Mononuclear cell (primary cell): ENCODE data around the gene MPP1. TPM values are rescaled to one million over a fixed set of nuclear protein-coding genes. Genes with fewer than 3 reads are reported as not detected.

Experiments
- H3K27me3 ChIP-seq: 2 replicates; pipeline ENCODE4 v1.6.0; 2011; ENCODE audit warnings: low read length, control low read depth; ENCODE audit not compliant: insufficient read depth
- H3K4me1 ChIP-seq: 2 replicates; pipeline ENCODE4 v1.5.1; 2011; ENCODE audit warnings: mild to moderate bottlenecking, low read length, control low read depth; ENCODE audit not compliant: insufficient read depth
- H3K4me3 ChIP-seq: 2 replicates; pipeline ENCODE4 v1.5.1; 2011; ENCODE audit warnings: mild to moderate bottlenecking, low read length, moderate library complexity
- H3K9me3 ChIP-seq: 2 replicates; pipeline ENCODE4 v1.5.1; 2011; ENCODE audit warnings: low read depth, mild to moderate bottlenecking, control low read depth, low read length
- total RNA-seq: library from RNA; depleted of rRNA; stranded (reverse); fragments of >200 nt; gene quantifications from one replicate; pipeline ENCODE4 v1.2.3, GENCODE V29; 2012

Gene MPP1
- total RNA-seq, 1 donor, result 80.9 TPM

DNA sequence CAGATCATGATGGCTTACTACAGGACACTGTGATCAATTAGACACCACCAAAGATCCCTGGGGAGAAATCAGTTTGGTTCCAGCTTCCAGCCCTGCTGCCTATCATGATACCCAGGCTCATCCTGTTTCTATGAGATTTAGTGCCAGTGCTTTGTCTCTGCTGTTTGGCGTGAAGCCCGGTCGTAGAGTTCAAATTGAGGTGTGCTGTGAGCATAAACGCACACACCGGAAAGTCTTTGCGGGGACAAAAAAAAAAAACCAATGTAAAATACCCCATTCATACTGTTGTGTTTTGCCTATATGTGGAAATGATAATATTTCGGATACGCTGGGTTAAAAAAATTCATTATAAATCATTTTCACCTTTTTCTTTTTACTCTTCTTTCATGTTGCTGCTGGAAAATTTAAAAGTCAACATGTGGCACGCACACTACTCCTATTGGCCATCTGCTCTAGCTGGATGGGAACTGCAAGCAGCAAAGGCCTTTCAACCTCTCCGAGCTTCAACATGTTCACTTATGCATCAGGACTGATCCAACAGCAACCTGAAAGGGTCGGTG, 43.2 kb downstream of the MPP1 start:
- no peaks in the 10 kb centered on the region for H3K9me3 ChIP-seq
- H3K27me3 ChIP-seq, result no peaks in the 10 kb centered on the region
- peaks cover 13% of the 10 kb centered on the region for H3K4me1 ChIP-seq
- peak overlapping the region; percentile 53 for H3K4me3 ChIP-seq

GRCh38 chrX:154758696-154759095, 46.6 kb downstream of the MPP1 start:
- Histone ChIP-seq H3K27me3 (no peaks in the 10 kb centered on the region), H3K4me3 (no peak overlapping the region), H3K9me3 (no peaks in the 10 kb centered on the region), H3K4me1 (peaks cover 11% of the 10 kb centered on the region)

- H3K4me3 ChIP-seq, result peak overlapping the region; percentile 58
- no peaks in the 10 kb centered on the region for H3K27me3 ChIP-seq
- H3K9me3 ChIP-seq, result no peaks in the 10 kb centered on the region
- H3K4me1 ChIP-seq, result peaks cover 27% of the 10 kb centered on the region
Observed at GRCh38 chrX:154751669-154752271, 53.5 kb downstream of the MPP1 start.

GRCh38 chrX:154751203-154751668, 54.0 kb downstream of the MPP1 start:
- peaks cover 31% of the 10 kb centered on the region for H3K4me1 ChIP-seq
- no peaks in the 10 kb centered on the region for H3K27me3 ChIP-seq
- no peaks in the 10 kb centered on the region for H3K9me3 ChIP-seq
- peak overlapping the region; percentile 58 for H3K4me3 ChIP-seq

DNA sequence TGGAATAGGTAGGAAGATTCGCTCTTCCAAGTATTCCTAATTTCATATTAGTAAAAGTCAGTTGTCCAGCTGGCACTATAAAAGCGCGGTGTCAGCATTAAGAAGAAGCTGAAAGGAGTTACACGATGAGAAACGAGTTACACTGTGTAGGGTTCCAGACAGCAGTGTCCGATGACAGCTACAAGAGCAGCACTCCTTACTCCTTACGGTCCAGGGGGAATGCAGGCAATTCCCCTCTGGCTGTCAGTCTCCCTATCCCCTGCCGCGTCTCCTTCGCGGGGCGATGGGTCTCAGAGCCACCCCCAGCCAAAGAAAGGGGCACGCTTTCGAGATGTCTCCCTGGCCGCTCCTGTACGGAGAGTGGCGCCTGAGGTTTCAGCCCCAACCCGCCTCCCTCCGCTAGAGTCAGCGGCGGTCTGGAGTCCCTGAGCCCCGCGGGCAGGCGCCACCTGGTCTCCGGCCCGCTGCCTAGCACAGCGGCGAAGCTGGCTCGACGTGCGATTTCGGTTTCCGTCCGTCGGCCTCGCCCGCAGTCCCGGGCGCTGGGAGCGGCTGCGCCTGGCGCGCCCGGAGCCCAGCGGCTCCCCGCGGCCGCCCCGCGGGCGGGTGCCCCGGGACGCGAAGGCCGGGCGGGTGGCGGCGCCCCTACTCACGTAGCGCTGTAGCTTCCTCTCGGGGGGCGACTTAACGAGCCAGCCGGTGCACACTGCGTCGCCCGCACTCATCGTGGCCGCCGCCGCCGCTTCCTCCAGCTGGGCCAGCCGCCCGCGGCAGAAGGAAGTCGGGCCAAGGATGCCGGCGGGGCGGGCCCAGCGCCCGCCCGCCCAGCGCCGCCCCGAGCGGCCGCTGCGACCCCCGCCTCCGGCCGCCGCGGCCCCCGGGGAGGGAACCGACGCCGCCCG, 54.7 kb downstream of the MPP1 start, which contains the start of gene GAB3:
GAB3 (minus strand) TSS at position 777 of the 902 bp plus-strand sequence; CDS start at position 725, 52 bp downstream.
- Histone ChIP-seq H3K4me3 (peak within 1 kb of the TSS; percentile 58), H3K27me3 (no peaks in the 10 kb centered on the region), H3K4me1 (peaks cover 32% of the 10 kb centered on the region), H3K9me3 (no peaks in the 10 kb centered on the region)

- Histone ChIP-seq H3K4me1 (peaks cover 32% of the 10 kb centered on the region), H3K27me3 (no peaks in the 10 kb centered on the region), H3K4me3 (peak overlapping the region; percentile 58), H3K9me3 (no peaks in the 10 kb centered on the region)
Observed at GRCh38 chrX:154749856-154750255, 55.4 kb downstream of the MPP1 start.

GRCh38 chrX:154748712-154749339, 56.5 kb downstream of the MPP1 start:
- H3K4me1 ChIP-seq, result peaks cover 32% of the 10 kb centered on the region
- no peaks in the 10 kb centered on the region for H3K9me3 ChIP-seq
- H3K27me3 ChIP-seq, result no peaks in the 10 kb centered on the region
- no peak overlapping the region for H3K4me3 ChIP-seq

- H3K4me1 ChIP-seq, result peaks cover 34% of the 10 kb centered on the region
- H3K27me3 ChIP-seq, result no peaks in the 10 kb centered on the region
- H3K4me3 ChIP-seq, result no peak overlapping the region
- H3K9me3 ChIP-seq, result no peaks in the 10 kb centered on the region
Observed at GRCh38 chrX:154742613-154743012, 62.7 kb downstream of the MPP1 start.

GRCh38 chrX:154739952-154740465, 65.3 kb downstream of the MPP1 start:
- Histone ChIP-seq H3K4me1 (peaks cover 55% of the 10 kb centered on the region), H3K27me3 (no peaks in the 10 kb centered on the region)

GRCh38 chrX:154738011-154738738, 67.1 kb downstream of the MPP1 start:
- H3K9me3 ChIP-seq, result no peaks in the 10 kb centered on the region
- no peaks in the 10 kb centered on the region for H3K27me3 ChIP-seq
- no peak overlapping the region for H3K4me3 ChIP-seq
- H3K4me1 ChIP-seq, result peaks cover 71% of the 10 kb centered on the region

More at GRCh38 chrX:154739952-154740465, 65.3 kb downstream of the MPP1 start:
- Histone ChIP-seq H3K9me3 (no peaks in the 10 kb centered on the region), H3K4me3 (no peak overlapping the region)

GRCh38 chrX:154737136-154737535, 68.1 kb downstream of the MPP1 start:
- Histone ChIP-seq H3K4me1 (peaks cover 82% of the 10 kb centered on the region), H3K9me3 (no peaks in the 10 kb centered on the region), H3K27me3 (no peaks in the 10 kb centered on the region), H3K4me3 (no peak overlapping the region)

DNA sequence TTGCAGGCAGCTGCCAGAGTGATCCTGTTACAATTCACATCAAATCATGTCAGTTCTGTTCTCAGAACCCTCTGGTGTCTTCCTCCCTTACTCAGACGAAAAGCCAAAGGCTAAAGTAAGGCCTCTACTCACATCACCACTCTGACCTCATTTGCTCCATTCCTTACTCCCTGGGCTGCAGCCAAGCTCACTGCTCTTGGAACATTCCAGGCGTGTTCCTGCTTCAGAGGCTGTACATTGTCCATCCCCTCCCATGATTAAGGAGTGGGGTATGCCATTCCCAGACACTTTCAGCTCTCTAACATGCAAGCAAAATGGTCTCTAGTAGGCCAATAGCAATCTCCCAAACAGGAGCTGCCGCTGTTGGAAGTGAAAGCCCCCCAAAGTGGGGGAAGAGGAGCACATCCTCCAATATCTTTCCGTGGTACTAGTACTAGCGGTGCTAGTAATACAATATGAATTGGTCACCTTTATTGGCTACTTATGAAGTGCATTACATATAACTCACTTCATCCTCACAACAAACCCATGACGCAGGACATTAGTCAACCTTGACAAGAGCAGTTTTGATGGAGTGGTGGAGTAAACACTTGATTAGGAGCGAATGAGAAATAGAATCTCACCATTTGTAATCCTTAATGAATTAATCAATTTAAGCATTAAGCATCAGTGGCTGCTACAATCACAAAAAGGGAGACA, 69.4 kb downstream of the MPP1 start:
- Histone ChIP-seq H3K9me3 (no peaks in the 10 kb centered on the region), H3K4me1 (peaks cover 88% of the 10 kb centered on the region), H3K4me3 (no peak overlapping the region), H3K27me3 (no peaks in the 10 kb centered on the region)

GRCh38 chrX:154734061-154734781, 71.1 kb downstream of the MPP1 start:
- H3K4me1 ChIP-seq, result peaks cover 98% of the 10 kb centered on the region
- H3K27me3 ChIP-seq, result no peaks in the 10 kb centered on the region
- H3K4me3 ChIP-seq, result no peak overlapping the region
- no peaks in the 10 kb centered on the region for H3K9me3 ChIP-seq
